Astrocyte (in vitro differentiated cells and primary cell): Measurements from ENCODE around the gene CSNK1E. TPM values are rescaled to one million over a fixed set of nuclear protein-coding genes. Genes with fewer than 3 reads are reported as not detected.
A peak's percentile ranks its signal among the peaks of the same experiment; 100 is the strongest.

Experiments used
- DNase-seq: peaks from one replicate; pipeline ENCODE4 v3.0.0-alpha.2; 2010; ENCODE audit warnings: low read depth
- FAIRE-seq: peaks from 2 replicates; lab custom pipeline; 2011; peaks lifted over from hg19 to GRCh38; lab: Jason Lieb, UNC
- H2AFZ ChIP-seq: 2 replicates; pipeline ENCODE4 v1.6.0; 2012; ENCODE audit warnings: low read depth, low read length, inconsistent platforms
- H3K27ac ChIP-seq: 2 replicates; pipeline ENCODE4 v1.5.1; 2011; ENCODE audit warnings: low read depth, low read length, inconsistent platforms
- H3K27me3 ChIP-seq: 2 replicates; pipeline ENCODE4 v1.6.0; 2011; ENCODE audit warnings: low read length, inconsistent platforms; ENCODE audit not compliant: insufficient read depth
- H3K36me3 ChIP-seq: 2 replicates; pipeline ENCODE4 v1.5.1; 2011; ENCODE audit warnings: low read length, inconsistent platforms; ENCODE audit not compliant: insufficient read depth
- H3K4me1 ChIP-seq: 2 replicates; pipeline ENCODE4 v1.5.1; 2011; ENCODE audit warnings: low read length, inconsistent platforms; ENCODE audit not compliant: insufficient read depth
- H3K4me2 ChIP-seq: 2 replicates; pipeline ENCODE4 v1.6.0; 2012; ENCODE audit warnings: low read length, inconsistent platforms
- H3K4me3 ChIP-seq: 2 replicates; pipeline ENCODE4 v1.5.1; 2011; ENCODE audit warnings: low read depth, mild to moderate bottlenecking, low read length, inconsistent platforms; ENCODE audit not compliant: insufficient read depth
- H3K79me2 ChIP-seq: 2 replicates; pipeline ENCODE4 v1.6.0; 2012; ENCODE audit warnings: mild to moderate bottlenecking, low read length, inconsistent platforms; ENCODE audit not compliant: insufficient read depth
- H3K9ac ChIP-seq: 2 replicates; pipeline ENCODE4 v1.6.0; 2012; ENCODE audit warnings: mild to moderate bottlenecking, low read length, inconsistent platforms
- H3K9me3 ChIP-seq: 2 replicates; pipeline ENCODE4 v1.5.1; 2012; ENCODE audit warnings: low read depth, mild to moderate bottlenecking, low read length, inconsistent platforms; ENCODE audit not compliant: insufficient read depth
- H4K20me1 ChIP-seq: 2 replicates; pipeline ENCODE4 v1.6.0; 2012; ENCODE audit warnings: low read length, inconsistent platforms; ENCODE audit not compliant: insufficient read depth
- H3K27ac Mint-ChIP-seq: one replicate; pipeline ENCODE4 v1.8.0; 2021; ENCODE audit warnings: mild to moderate bottlenecking, mixed read lengths; ENCODE audit not compliant: unreplicated experiment
- H3K27me3 Mint-ChIP-seq: one replicate; pipeline ENCODE4 v1.8.0; 2021; ENCODE audit warnings: low read depth, mixed read lengths; ENCODE audit not compliant: unreplicated experiment
- H3K36me3 Mint-ChIP-seq: one replicate; pipeline ENCODE4 v1.8.0; 2021; ENCODE audit warnings: low read depth, mixed read lengths; ENCODE audit not compliant: unreplicated experiment
- H3K4me1 Mint-ChIP-seq: one replicate; pipeline ENCODE4 v1.8.0; 2021; ENCODE audit warnings: low read depth, mixed read lengths; ENCODE audit not compliant: unreplicated experiment
- H3K4me3 Mint-ChIP-seq: one replicate; pipeline ENCODE4 v1.8.0; 2021; ENCODE audit warnings: mild to moderate bottlenecking, moderate library complexity, mixed read lengths; ENCODE audit not compliant: unreplicated experiment
- H3K9me3 Mint-ChIP-seq: one replicate; pipeline ENCODE4 v1.8.0; 2021; ENCODE audit warnings: mild to moderate bottlenecking, mixed read lengths; ENCODE audit not compliant: unreplicated experiment
- CTCF ChIP-seq: IDR thresholded peaks from 2 replicates; pipeline ENCODE4 v1.5.1; 2011; ENCODE audit warnings: low read depth, mild to moderate bottlenecking, inconsistent platforms, low read length, moderate library complexity; ENCODE audit not compliant: insufficient read depth
- EZH2 ChIP-seq: IDR thresholded peaks from 2 replicates; pipeline ENCODE4 v1.6.1; 2012; ENCODE audit warnings: mild to moderate bottlenecking, low read length, inconsistent platforms; ENCODE audit not compliant: insufficient read depth
- total RNA-seq: library from RNA; stranded (reverse); gene quantifications from 2 replicates; pipeline ENCODE4 v1.2.1, GENCODE V29; 2021

The CSNK1E gene
- total RNA-seq, 1 donor from 2014 or later = 171 TPM

- no peak for DNase-seq
- Histone ChIP-seq H3K27me3 (no peaks in the 10 kb centered on the region), H3K9me3 (no peaks in the 10 kb centered on the region), H3K4me3 (peak overlapping the region; percentile 89), H3K4me2 (peak overlapping the region; percentile 98), H3K9ac (peak overlapping the region; percentile 88), H2AFZ (peak overlapping the region; percentile 70), H3K4me1 (peaks cover 25% of the 10 kb centered on the region), H3K27ac (peak overlapping the region; percentile 80), H3K36me3 (no peaks in the 10 kb centered on the region), H4K20me1 (peaks cover 54% of the 10 kb centered on the region), H3K79me2 (peaks cover 57% of the 10 kb centered on the region)
- FAIRE-seq = no peak
- H3K27me3 Mint-ChIP-seq = no peaks in the 10 kb centered on the region
- H3K36me3 Mint-ChIP-seq = peaks cover 2% of the 10 kb centered on the region
- TF ChIP-seq EZH2 = no peak
- TF ChIP-seq CTCF = no peak
- H3K27ac Mint-ChIP-seq = peak overlapping the region; percentile 75
- H3K9me3 Mint-ChIP-seq = no peaks in the 10 kb centered on the region
- peaks cover 39% of the 10 kb centered on the region for H3K4me1 Mint-ChIP-seq
- H3K4me3 Mint-ChIP-seq = peak overlapping the region; percentile 93
These were observed 45.3 kb downstream of the CSNK1E start for GRCh38 chr22:38271927-38272372.

GRCh38 chr22:38271101-38271500 lies 46.1 kb downstream of the CSNK1E start:
- Histone ChIP-seq H2AFZ (no peak overlapping the region), H4K20me1 (peaks cover 62% of the 10 kb centered on the region), H3K4me3 (peak overlapping the region; percentile 89), H3K4me2 (peak overlapping the region; percentile 98), H3K27me3 (no peaks in the 10 kb centered on the region), H3K27ac (peak overlapping the region; percentile 3), H3K9me3 (no peaks in the 10 kb centered on the region), H3K9ac (peak overlapping the region; percentile 88), H3K79me2 (peaks cover 65% of the 10 kb centered on the region), H3K4me1 (peaks cover 25% of the 10 kb centered on the region), H3K36me3 (no peaks in the 10 kb centered on the region)
- Mint-ChIP-seq H3K4me3 (peak overlapping the region; percentile 93), H3K9me3 (no peaks in the 10 kb centered on the region), H3K27me3 (no peaks in the 10 kb centered on the region), H3K4me1 (peaks cover 45% of the 10 kb centered on the region), H3K27ac (peak overlapping the region; percentile 1), H3K36me3 (peaks cover 2% of the 10 kb centered on the region)
- DNase-seq = no peak
- no peak for FAIRE-seq
- TF ChIP-seq EZH2 = no peak
- no peak for TF ChIP-seq CTCF

GRCh38 chr22:38270091-38270992 lies 46.9 kb downstream of the CSNK1E start:
- FAIRE-seq (no peak), DNase-seq (no peak)
- H3K36me3 Mint-ChIP-seq = peaks cover 2% of the 10 kb centered on the region
- Histone ChIP-seq H4K20me1 (peaks cover 70% of the 10 kb centered on the region), H3K9me3 (no peaks in the 10 kb centered on the region), H2AFZ (no peak overlapping the region), H3K27ac (peak overlapping the region; percentile 3), H3K79me2 (peaks cover 73% of the 10 kb centered on the region), H3K9ac (peak overlapping the region; percentile 88), H3K36me3 (no peaks in the 10 kb centered on the region), H3K4me1 (peaks cover 25% of the 10 kb centered on the region), H3K4me3 (no peak overlapping the region), H3K4me2 (peak overlapping the region; percentile 98), H3K27me3 (no peaks in the 10 kb centered on the region)
- H3K9me3 Mint-ChIP-seq = no peaks in the 10 kb centered on the region
- no peaks in the 10 kb centered on the region for H3K27me3 Mint-ChIP-seq
- TF ChIP-seq EZH2 (no peak), CTCF (no peak)
- peak overlapping the region; percentile 93 for H3K4me3 Mint-ChIP-seq
- H3K27ac Mint-ChIP-seq = peak overlapping the region; percentile 50
- H3K4me1 Mint-ChIP-seq = peaks cover 46% of the 10 kb centered on the region
